Forelimb muscle (tissue), 1 donor: ENCODE results near the gene ERCC4. TPM values are rescaled to one million over a fixed set of nuclear protein-coding genes. Genes with fewer than 3 reads are reported as not detected.

Experiments used
- DNase-seq: peaks from one replicate; pipeline ENCODE4 v3.0.0-alpha.2; 2013; ENCODE audit warnings: low read depth
- polyA plus RNA-seq: library from polyadenylated mRNA; unstranded; fragments of 120-200 nt; gene quantifications from one replicate; pipeline ENCODE4 v1.2.1, GENCODE V29; 2013; ENCODE audit not compliant: insufficient read length

ERCC4 gene
- polyA plus RNA-seq, 1 donor: 7.8 TPM

DNA sequence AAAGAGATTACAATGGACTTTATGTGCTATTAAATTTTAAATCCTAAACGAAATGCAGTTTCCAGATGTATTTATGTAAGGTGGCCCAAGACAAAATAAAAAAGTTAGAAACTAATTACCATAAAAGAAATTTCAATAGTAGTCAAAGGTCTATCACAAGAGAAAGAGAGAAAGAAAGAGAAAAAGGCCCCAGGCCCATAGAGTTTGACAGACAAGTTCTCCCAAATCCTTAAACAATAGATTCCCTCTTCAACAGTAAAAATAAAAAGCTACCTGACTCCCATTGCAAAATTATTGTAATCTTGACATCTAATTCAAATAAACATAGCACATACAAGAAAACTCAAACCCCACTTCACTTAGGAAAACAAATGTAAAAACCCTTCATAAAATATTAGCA is 8.6 kb upstream of the ERCC4 start:
- DNase-seq: no peak

DNA sequence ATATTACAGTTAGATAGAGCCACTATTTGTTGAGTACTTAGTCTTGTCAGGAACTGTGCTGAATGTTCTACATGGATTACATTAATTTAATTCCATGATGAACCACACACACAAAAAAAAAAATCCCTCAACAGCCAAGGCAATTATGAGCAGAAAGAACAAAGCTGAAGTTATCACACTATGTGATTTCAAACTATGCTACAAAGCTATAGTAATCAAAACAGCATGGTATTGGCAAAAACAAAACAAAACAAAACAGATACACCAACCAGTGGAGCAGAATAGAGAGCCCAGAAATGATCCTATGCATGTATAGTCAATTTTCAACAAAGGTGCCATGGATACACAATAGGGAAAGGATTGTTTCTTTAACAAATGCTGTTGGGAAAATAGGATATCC is 8.1 kb upstream of the ERCC4 start:
- no peak for DNase-seq

DNA sequence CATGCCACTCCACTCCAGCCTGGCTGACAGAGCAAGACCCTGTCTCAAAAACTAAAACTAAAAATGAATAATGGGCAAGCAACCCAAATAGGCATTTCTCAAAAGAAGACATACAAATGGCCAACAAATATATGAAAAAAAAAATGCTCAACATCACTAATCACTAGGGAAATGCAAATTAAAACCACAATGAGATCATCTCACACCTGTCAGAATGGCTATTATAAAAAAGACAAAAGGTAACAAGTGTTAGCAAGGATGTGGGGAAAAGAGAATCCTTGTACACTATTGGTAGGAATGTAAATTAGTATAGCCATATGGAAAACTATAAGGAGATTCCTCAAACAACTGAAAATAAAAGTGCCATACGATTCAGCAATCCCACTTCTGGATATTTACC is 7.1 kb upstream of the ERCC4 start:
- DNase-seq: no peak

DNA sequence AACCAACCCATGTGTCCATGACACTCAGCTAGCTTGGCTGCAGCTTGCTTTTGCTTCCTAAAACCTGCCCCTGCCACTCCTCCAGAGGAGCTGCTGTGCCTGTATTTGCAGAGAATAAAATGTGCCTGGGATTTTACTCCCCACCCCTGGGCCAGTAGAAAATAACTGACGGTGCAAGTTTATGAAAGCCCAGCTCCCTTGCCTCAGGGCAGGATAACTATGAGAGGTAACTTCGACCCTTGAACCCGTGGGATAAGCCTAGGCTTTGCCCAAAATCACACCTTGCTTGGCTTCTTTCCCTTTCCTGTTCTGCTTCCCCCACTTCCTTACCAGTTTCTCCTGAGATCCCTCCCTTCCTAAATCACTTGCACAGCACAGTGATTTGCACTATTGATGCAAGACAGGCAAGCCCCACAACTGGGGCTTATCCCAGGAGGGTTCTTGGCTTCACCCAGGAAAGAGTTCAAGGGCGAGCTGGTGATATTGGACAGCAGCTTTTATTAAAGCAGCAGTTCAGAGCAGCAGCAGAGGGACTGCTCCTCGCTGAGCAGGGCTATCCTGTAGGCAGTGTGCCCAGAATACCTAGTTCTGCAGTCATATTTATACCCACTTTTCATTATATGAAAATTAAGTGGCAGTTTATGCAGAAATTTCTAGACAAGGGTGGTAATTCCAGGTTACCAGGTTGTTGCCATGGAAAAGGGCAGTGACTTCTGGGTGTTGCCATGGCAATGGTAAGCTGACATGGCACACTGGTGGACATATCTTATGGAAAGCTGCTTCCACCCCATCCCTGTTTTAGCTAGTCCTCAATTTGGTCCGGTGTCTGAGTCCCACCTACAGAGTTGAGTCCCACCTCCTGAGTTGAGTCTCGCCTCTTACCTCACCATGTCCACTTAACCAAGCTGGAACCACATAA is 6.3 kb upstream of the ERCC4 start:
- no peak for DNase-seq

DNA sequence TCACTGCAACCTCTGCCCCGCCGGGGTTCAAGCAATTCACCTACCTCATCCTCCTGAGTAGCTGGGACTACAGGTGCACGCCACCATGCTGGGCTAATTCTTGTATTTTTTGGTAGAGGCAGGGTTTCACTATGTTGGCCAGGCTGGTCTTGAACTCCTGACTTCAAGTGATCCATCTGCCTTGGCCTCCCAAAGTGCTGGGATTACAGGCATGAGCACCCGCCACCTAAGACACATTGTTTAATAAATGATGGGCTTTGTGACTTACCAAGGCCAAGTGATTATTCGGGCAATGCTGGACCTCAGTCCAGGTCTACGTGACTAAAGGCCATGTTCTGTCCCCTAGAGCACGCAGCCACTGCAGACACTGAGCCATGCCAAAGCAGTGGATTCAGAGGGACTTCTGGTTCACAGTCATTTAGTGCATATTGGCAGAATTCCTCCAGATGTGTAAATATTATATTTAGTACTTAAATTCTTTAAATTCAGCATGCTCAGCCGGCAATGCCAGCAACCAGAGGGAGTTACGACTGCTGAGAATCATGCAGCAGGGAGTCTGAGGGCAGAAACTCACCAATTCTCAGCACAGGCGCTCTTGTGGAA is 4.8 kb upstream of the ERCC4 start:
- DNase-seq: no peak

DNA sequence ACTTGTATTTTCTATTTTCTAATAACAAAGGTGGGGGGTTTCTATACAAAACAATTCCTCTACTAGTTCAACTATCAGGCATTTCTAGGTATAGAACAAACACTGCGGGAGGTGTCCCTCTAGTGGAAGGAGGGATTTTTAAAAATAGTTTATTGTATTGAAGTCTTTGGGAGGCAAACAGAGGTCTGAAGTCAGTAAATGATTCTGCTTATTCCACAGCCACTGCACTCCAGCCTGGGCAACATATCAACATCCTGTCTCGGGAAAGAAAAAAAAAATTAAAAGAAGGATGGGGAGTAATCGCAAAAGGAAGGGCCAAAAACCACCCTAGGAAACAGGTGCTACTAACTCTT is 648 bp upstream of the ERCC4 start:
- DNase-seq: no peak

DNA sequence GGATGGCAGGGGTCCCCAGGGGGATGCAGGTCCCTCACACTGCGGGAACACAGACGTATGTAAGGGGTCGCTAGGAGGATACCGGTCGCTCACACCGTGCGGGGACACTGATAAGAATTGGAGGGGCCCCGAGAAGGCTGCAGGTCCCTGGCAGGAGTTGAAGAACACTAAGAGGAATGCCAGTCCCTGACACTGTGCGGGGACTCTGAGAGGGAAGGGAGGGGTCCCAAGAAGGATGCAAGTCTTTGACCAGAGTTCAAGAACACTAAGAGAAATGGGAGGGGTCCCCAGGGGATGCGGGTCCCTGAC is 510 bp downstream of the ERCC4 start:
- DNase-seq: no peak

DNA sequence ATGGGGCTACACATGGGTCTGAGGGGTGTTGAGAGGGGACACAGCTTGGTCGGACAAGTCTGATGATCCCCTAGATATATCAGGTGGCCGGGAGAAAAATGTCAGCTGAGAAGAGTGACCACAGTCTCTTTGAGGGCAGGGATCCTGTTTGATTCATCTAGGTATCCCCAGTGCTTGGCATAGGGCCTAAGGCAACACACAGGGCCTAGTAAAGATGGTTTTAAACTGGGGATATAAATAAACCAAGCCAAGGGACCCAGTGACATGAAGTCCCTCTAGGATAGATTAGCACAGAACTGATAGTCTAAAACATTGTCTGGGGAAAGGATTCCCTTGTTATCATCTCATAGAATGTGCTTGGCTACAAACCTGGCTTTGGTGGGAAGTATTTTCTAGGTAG is 1.4 kb downstream of the ERCC4 start:
- no peak for DNase-seq

DNA sequence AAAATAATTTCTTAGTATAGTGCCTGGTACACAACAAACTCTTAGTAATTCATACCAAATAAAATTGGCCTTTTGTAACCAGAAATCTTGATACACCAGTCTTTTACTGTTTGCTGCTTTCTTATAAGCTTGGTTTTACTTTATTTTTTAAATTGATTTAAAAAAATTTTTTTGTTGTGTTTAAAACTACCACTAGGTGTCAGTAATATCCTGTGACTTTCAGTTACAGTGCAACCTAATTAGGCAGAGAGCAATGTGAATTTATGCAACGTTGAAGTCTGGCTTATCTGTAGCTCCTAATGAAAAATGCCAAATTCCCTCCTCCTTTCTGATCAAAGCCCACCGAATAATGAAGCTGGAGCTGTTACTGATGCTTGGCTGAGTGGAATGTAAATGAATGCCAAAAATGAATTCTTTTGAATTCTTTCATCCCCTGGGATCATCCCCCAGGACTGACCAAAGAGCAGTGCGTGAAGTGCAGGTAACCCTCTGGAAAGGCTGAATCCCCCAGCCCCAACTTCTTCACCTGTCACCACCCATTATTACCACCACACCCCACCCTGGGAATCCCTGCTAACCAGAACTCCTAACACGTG is 3.8 kb downstream of the ERCC4 start:
- DNase-seq: no peak

DNA sequence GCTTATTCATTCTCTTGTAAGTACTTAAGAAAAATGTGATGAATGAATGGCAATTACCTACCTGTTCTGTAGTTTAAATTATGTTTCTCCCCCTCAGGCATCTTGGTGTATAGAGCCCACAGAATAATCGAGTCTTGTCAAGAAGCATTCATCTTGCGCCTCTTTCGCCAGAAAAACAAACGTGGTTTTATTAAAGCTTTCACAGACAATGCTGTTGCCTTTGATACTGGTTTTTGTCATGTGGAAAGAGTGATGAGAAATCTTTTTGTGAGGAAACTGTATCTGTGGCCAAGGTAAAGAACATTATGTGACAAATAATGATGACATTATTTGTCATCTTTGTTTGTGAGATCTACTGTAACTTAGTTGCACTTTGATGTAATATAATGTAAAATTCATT is 6.5 kb downstream of the ERCC4 start:
- DNase-seq: no peak

DNA sequence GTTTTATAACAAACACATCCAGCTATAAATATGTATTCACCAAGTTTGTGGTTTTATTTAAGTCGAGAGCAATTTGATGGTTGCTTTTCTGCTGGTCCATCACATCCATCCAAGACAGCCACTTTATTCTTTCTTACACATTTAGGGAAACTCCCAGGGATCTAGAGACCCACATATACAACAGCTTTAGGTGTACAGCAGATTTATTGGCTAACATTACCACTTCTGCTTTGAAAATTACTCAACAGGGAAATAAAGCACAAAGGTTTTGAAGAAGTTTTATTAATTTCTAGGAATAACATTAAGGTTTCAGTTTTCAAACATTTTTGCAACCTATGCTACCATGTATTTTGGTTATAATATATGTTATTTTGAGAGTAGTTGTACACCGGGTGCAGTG is 6.9 kb downstream of the ERCC4 start:
- no peak for DNase-seq

DNA sequence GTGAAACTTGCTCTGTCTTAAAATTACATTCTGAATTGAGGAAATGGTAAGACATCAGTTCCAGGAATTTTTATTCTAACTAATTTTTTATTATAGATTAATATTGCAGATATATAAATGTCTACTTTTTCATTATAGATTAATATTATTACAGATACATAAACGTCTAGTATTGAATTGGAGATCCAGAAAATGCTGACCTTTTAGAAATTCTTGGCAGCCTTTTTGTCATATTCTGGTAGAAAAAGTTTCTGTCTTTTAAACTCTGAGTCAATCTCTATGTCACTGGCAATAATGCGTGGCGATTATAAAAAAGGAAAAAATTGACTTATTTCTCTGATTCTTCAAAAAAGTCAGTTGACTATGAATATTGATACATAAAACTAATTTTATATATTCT is 8.7 kb downstream of the ERCC4 start:
- DNase-seq: no peak

DNA sequence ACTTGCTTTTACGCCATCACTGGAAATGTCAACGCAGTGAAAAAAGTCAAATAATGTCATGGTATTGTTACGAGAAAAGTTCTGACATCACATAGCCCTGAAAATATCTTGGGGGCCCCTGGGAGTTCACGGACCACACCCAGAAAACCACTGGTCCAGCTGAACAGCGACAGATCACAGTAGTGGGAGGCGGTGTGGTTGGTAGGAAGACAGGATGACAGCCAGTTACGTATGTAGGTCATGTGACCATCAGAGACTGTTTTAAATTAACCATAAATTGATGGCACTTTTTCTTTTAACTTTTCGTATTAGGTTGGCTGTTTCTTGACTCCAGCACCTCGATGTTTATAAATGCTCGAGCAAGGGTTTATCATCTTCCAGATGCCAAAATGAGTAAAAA is 11.9 kb downstream of the ERCC4 start:
- DNase-seq: no peak

DNA sequence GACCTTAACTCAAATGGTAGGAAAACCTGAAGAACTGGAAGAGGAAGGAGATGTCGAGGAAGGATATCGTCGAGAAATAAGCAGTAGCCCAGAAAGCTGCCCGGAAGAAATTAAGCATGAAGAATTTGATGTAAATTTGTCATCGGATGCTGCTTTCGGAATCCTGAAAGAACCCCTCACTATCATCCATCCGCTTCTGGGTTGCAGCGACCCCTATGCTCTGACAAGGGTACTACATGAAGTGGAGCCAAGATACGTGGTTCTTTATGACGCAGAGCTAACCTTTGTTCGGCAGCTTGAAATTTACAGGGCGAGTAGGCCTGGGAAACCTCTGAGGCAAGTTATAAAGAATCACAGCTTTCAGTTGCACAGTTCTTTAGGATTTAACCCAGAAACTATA is 15.5 kb downstream of the ERCC4 start:
- no peak for DNase-seq

DNA sequence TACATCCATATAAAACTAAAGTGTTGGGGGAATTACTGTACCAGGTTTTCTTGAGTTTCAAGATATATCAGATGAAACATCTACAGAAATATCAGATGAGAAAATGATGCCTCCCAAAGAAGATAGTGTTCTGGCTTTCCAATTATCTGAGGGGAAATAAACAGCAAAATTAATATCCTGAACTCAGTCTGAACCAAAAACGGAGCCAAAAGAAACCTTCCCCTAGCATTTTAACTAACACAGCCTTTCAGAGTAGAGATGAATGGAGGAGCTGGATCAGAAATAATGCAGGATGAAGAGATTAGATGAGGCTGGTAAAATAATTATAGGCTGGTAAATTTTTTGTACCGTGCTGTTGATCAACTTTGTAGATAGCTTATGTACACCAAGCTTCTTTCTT is 16.2 kb downstream of the ERCC4 start:
- no peak for DNase-seq

DNA sequence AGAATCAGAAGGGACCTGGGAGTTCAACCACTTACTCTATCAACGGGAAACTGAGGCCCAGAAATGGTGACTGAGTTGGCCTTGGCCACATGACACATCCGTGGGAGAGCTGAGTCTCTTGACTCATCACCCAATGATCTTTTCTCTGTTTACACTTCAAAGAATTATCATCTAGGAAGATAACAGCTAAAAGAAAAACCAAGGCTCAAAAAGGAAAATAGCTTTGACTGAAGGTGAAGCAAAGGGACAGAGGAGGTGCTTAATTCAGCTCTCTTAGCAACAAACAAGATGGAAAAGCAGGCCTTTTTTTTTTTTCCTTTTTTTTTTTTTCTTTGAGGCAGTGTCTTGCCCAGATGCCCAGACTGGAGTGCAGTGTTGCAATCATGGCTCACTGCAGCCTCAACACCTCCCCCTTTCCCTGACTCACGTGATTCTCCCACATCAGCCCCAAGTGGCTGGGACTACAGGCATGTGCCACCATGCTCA is 16.7 kb downstream of the ERCC4 start:
- DNase-seq: no peak

DNA sequence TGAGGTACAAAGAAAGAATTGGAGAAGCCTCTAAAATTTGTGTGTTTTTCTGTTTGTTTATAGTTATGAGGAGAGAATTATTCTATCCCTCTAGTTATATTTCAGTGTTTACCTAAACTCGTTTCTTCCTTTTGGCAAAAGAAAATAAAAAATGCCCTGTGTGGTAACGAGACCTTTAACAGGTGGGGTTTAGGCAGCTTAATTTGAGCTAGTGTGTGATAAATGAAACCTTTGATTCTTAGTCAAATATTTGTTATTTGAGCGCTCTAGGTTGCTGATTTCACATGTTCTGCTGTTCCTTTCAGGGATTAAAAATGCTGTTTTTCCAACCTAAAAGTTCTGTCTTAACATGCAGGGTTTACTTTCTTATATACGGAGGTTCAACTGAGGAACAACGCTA is 17.5 kb downstream of the ERCC4 start:
- DNase-seq: no peak

DNA sequence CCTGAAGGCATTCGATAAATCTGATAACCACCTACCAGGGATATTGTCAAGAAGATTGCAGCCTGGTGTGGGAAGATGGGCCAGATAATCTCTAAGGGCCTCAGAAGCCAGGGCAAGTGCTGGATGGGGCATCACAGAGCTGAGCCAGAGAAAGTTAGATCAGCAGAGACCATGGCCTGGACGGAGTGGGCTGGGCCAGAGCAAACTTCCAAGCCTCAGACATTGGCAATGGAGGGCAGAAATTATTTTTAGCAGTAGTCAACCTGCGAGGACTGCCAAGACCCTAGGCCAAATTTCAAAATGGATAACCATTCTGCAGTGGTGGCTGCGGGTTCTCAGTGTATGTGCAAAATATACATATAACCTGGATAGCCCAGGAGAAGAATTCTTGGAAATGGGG is 18.5 kb downstream of the ERCC4 start:
- DNase-seq: no peak

DNA sequence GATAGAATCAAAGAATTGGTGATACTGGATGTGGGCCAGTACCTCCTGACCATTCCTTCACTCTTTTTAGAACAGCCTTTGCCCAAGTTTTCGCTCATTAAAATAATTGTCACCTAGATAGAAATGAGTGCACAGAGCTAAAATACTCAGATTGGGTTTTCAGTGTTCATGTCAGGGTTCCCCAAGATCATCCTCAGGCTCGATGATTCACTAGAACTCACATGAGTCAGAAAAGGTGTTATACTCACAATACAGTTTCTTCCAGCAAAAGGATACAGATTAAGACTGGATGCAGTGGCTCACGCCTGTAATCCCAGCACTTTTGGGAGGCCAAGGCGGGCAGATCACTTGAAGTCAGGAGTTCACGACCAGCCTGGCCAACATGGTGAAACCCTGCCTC is 19.9 kb downstream of the ERCC4 start:
- DNase-seq: no peak

DNA sequence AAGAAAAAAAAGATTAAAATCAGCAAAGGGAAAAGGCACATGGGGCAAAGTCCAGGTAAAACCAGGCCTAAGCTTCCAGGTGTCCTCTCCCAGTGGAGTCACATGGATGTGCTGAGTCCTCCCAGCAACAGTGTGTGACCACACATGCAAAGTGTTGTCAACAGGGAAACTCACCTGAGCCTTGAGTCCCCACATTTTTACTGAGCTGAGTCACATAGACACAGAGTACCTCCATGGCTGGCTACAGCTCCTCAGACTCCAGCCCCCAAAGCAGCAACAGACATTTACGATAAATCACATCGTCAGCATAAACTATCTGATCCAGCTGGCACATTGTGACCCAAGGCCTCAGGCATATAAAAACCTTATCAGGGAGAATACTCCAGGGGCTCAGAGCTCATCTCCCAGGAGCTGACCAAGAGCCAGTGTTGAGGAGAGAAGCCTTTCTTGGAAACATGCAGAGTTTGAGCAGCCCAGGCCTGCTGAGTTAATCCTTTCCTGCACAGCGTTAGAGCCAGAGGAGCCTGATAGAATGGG is 20.5 kb downstream of the ERCC4 start:
- no peak for DNase-seq

DNA sequence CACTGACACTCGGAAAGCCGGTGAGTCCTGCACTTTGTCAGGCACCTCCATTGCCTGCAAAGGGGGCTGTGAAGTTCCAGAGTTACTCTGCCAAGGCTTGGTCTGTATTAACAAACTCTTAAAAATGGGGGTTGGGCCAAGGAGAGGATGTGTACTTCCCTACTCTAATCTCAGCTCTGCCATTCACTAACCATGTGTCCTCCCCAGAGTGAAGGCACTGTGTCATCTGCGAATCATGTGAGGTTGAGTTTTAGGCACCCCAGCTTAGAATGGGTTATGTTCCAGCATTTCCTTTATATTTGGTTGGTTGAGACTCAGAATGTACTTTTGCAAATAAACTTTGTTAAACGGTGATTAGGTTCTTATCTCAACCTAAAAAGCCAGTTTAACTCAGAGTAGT is 24.9 kb downstream of the ERCC4 start:
- DNase-seq: no peak

DNA sequence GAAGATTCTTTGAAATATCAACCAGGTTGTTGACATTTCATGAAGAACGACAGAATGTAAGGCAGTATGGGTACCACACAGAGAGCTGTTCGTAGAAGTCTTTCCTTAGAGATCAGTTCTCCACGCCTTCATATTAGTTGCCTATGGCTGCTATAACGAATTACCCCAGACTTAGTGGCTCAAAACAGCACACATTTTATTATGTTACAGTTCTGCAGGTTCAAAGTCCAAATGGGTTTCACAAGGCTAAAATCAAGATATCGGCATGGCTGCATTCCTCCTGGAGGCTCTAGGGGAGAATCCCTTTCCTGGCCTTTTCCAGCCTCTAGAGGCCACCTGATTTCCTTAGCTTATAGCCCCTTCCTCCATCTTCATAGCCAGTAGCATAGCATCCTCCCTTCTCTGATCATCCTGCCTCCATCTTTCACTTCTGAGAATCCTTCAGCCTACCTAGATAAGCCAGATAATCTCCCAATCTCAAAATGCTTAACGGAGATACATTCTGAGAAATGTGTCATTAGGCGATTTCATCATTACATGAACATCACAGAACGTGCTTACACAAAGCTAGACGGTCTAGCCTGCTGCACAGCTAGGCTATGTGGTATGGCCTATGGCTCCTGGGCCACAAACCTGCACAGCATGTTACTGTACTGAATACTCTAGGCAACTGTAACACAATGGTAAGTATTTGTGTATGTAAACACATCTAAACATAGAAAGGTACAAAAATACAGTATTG is 26.0 kb downstream of the ERCC4 start:
- DNase-seq: no peak
